HL-60 (cell line): ENCODE data around the gene HNF1B.

ENCODE experiments used
- CTCF ChIP-seq: IDR thresholded peaks from one replicate; pipeline ENCODE4 v1.5.1; 2011; ENCODE audit warnings: low read length, control low read depth, inconsistent platforms; ENCODE audit not compliant: insufficient read depth
- POLR2AphosphoS5 ChIP-seq: IDR thresholded peaks from 2 replicates; pipeline ENCODE4 v1.6.1; 2012; ENCODE audit warnings: low read depth
- TF ChIP-seq, protein P1 (sequence below): IDR thresholded peaks from 2 replicates; pipeline ENCODE4 v1.6.1; 2012; ENCODE audit warnings: low read depth; ENCODE audit not compliant: insufficient replicate concordance

DNA sequence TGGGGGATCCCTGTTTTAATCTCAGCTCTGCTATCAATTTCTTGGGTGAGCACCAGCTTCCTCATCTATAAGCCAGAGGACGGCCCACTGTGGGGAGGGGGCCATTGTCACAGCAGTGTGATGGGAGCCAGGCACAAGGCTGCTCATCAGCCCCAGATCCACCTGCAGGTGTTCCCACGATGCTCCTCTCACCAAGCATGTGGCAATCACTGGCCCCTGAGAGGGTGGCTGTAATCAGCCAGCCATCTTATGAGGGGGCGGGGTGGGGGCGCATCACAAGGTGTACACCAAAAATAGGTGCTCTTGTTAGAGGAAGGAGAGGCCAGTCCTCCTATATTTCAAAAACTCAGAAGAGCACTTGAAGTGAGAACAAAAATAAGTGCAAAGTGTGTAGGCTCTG is 31.2 kb downstream of the HNF1B start:
- TF ChIP-seq CTCF (no peak), POLR2AphosphoS5 (no peak)
- TF ChIP-seq, protein P1, sequence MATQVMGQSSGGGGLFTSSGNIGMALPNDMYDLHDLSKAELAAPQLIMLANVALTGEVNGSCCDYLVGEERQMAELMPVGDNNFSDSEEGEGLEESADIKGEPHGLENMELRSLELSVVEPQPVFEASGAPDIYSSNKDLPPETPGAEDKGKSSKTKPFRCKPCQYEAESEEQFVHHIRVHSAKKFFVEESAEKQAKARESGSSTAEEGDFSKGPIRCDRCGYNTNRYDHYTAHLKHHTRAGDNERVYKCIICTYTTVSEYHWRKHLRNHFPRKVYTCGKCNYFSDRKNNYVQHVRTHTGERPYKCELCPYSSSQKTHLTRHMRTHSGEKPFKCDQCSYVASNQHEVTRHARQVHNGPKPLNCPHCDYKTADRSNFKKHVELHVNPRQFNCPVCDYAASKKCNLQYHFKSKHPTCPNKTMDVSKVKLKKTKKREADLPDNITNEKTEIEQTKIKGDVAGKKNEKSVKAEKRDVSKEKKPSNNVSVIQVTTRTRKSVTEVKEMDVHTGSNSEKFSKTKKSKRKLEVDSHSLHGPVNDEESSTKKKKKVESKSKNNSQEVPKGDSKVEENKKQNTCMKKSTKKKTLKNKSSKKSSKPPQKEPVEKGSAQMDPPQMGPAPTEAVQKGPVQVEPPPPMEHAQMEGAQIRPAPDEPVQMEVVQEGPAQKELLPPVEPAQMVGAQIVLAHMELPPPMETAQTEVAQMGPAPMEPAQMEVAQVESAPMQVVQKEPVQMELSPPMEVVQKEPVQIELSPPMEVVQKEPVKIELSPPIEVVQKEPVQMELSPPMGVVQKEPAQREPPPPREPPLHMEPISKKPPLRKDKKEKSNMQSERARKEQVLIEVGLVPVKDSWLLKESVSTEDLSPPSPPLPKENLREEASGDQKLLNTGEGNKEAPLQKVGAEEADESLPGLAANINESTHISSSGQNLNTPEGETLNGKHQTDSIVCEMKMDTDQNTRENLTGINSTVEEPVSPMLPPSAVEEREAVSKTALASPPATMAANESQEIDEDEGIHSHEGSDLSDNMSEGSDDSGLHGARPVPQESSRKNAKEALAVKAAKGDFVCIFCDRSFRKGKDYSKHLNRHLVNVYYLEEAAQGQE: no peak
